OCI-M1 (cell line): ENCODE results near the gene SF1.

Experiments
- DNase-seq: peaks from one replicate; lab custom pipeline; 2025; lab: John Stamatoyannopoulos, UW

Gene SF1

GRCh38 chr11:64777449-64778222 lies 706 bp downstream of the SF1 start:
- DNase-seq = peak; percentile 86

GRCh38 chr11:64776875-64777274 lies 1.5 kb downstream of the SF1 start:
- no peak for DNase-seq

GRCh38 chr11:64776425-64776824 lies 1.9 kb downstream of the SF1 start:
- DNase-seq = no peak

DNA sequence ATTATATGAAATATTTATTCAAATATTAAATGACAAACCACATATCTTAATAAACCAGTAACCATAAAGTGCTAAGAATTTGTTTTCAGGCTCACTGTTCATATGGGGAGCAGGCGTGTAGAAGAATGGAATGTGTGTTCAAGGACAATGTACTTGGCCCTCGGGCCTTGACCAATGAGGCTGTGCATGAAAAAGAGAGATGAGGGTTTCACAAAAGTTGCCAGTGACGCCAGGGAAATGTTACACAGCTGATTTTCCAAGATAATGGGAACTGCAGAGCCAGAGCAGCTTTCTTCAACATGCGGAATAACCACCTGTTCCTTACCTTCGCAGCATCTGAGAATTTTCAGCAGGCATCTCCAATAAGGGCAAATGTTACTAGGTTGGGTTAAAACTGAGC lies 4.2 kb downstream of the SF1 start:
- no peak for DNase-seq

GRCh38 chr11:64772303-64773018 lies 5.9 kb downstream of the SF1 start:
- no peak for DNase-seq

DNA sequence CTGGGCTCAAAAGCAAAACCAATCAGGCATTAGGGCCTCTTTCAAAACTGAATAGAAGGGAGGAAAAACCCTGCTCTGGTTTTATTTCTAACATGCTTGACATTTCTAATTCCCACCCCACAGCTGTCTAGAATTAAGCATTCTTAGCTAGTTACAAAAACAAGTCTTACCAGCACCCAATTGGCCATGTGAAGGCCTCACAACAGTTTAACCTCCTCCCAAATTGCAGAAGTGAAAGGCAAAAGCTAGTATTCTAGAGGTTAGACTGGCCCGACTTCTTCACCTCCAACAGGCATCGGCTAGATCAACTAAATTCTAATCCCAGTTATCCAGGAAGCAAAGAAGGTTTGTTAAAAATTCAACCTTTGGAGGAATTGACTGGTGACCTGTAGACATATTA lies 6.5 kb downstream of the SF1 start:
- no peak for DNase-seq

DNA sequence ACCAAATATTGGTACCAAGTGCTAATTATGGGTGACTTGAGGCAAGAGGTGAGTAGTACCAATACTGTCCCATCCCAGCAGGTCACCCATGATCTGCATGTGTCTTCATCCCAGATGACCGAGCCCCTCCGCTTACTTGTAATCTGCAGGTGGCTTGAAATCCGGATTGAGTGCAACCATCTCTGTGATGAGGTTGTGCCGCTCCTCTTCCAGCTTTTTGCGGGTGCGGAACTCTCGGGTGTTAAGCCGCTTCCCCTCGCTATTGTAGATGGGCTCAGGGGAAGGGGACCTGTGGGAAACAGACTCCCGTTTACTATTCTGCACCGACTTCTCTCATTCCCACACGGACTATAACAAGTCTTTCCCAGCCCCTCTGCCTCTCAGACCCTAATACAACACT lies 8.2 kb downstream of the SF1 start:
- DNase-seq = no peak

GRCh38 chr11:64769283-64769682 lies 9.1 kb downstream of the SF1 start:
- DNase-seq = no peak

DNA sequence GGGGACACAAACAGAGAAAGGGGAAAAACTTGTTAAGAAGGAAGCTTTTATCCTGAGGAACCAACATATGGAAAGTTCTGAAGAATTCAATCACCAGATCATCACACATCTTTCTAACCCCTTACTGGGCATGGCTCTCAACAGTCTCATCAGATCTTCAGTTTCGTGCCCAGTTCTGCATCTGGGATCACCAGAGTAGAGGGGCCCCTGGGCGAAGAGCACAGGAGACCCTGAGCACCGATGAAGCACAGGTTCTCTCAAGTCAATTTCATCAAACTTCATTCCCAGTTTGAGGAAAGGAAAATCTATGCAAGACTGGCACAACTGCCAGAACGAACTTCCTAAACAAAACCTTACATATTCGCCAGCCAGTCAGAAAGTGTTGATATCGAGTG lies 10.0 kb downstream of the SF1 start:
- no peak for DNase-seq

GRCh38 chr11:64767344-64768299 lies 10.7 kb downstream of the SF1 start:
- DNase-seq = peak; percentile 60

GRCh38 chr11:64766881-64767280 lies 11.5 kb downstream of the SF1 start:
- no peak for DNase-seq

GRCh38 chr11:64765851-64766665 lies 12.3 kb downstream of the SF1 start:
- no peak for DNase-seq

DNA sequence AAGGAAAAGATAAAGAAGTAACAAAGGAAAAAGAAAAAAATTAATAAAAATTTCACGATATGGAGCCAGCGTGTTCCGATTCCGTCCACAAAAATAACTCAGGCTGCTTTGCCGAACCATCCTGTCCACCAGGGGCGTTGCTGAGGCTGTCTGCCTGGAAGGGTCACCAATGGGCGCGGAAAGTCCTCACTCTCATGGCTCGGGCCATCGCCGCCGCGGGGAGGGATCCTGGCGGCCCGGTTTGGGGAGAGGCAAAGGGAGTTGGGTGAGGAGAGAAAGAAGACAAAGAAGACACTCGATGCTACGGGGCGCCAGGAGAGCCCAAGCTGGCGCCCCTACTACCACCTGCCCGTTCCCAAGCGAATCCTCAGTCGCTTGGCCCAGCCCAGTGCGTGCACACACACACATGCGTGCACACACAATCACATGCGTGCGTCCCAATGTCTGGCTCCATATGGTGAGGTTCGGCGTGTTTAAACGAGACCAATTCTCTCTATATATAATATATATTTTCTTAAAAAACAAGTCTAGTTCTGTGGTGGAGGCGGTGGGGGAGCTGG lies 13.0 kb downstream of the SF1 start:
- no peak for DNase-seq

DNA sequence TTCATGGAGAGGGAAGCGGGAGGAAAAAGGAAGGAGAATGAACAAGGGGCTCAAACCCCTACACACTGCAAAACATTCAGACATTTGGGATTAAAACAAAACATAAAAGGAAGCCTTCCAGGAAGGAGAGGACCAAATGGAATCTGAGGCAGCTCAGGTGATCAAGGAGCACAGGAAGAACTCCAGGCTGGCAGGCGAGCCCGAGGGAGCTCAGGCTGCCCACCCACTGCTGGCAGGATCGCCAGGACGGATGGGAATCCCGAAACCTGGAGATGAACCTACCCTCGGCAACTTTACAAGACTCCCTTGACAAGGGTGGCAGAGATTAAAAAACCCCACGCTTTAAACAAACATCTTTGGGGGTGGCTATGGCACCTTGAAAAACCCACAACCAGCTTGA lies 13.6 kb downstream of the SF1 start:
- DNase-seq = no peak

GRCh38 chr11:64764040-64764611 lies 14.2 kb downstream of the SF1 start:
- no peak for DNase-seq

GRCh38 chr11:64763526-64764039 lies 14.8 kb downstream of the SF1 start:
- no peak for DNase-seq

- DNase-seq = peak; percentile 65
These were observed 15.4 kb downstream of the SF1 start for GRCh38 chr11:64762674-64763525.

- DNase-seq = peak; percentile 7
These were observed 16.1 kb downstream of the SF1 start for GRCh38 chr11:64762277-64762673.

- peak; percentile 64 for DNase-seq
These were observed 17.5 kb downstream of the SF1 start for GRCh38 chr11:64760759-64761420.
